OCI-LY1 (cell line): ENCODE results near the gene SBSN.

ENCODE experiments used
- H2AFZ ChIP-seq: fragments of 200-600 bp; sonication (generic), shearing (Covaris generic); 2 replicates; pipeline ENCODE4 v1.6.0; 2014; ENCODE audit warnings: antibody characterized with exemption, mild to moderate bottlenecking, low read length
- H3F3A ChIP-seq: fragments of 200-600 bp; sonication (generic), shearing (Covaris generic); 2 replicates; pipeline ENCODE4 v1.6.0; 2014; ENCODE audit warnings: mild to moderate bottlenecking, antibody characterized with exemption, low read length, moderate library complexity; ENCODE audit not compliant: insufficient read depth
- H3K27ac ChIP-seq: fragments of 200-600 bp; sonication (generic); 2 replicates; pipeline ENCODE4 v1.5.1; 2014; ENCODE audit warnings: low read length, mixed run types, mild to moderate bottlenecking, low read depth; ENCODE audit not compliant: poor library complexity, severe bottlenecking
- H3K27me3 ChIP-seq: fragments of 200-600 bp; sonication (generic); 2 replicates; pipeline ENCODE4 v1.6.0; 2014; ENCODE audit warnings: antibody characterized with exemption, mild to moderate bottlenecking, low read length, moderate library complexity; ENCODE audit not compliant: insufficient read depth
- H3K36me3 ChIP-seq: fragments of 200-600 bp; sonication (generic); 2 replicates; pipeline ENCODE4 v1.6.1; 2014; ENCODE audit warnings: mild to moderate bottlenecking, antibody characterized with exemption, low read length, moderate library complexity, mixed read lengths; ENCODE audit not compliant: insufficient read depth
- H3K4me1 ChIP-seq: fragments of 200-600 bp; sonication (generic); 2 replicates; pipeline ENCODE4 v1.5.1; 2014; ENCODE audit warnings: mild to moderate bottlenecking, low read length, moderate library complexity; ENCODE audit not compliant: insufficient read depth, severe bottlenecking
- H3K4me2 ChIP-seq: fragments of 200-600 bp; sonication (generic), shearing (Covaris generic); 2 replicates; pipeline ENCODE4 v1.6.1; 2014; ENCODE audit warnings: low read length
- H3K4me3 ChIP-seq: fragments of 200-600 bp; sonication (generic); 2 replicates; pipeline ENCODE4 v1.5.1; 2014; ENCODE audit warnings: low read length, low read depth, mild to moderate bottlenecking, mixed read lengths; ENCODE audit not compliant: poor library complexity, severe bottlenecking
- H3K79me2 ChIP-seq: fragments of 200-600 bp; shearing (Covaris generic); 2 replicates; pipeline ENCODE4 v1.6.1; 2016; ENCODE audit warnings: mixed run types, low read length, mixed read lengths; ENCODE audit not compliant: insufficient read depth
- H3K9ac ChIP-seq: fragments of 200-600 bp; sonication (generic), shearing (Covaris generic); 2 replicates; pipeline ENCODE4 v1.6.1; 2014; ENCODE audit warnings: mild to moderate bottlenecking, low read length, mixed read lengths
- H3K9me2 ChIP-seq: fragments of 200-600 bp; sonication (generic), shearing (Covaris generic); 2 replicates; pipeline ENCODE4 v1.6.1; 2014; ENCODE audit warnings: low read depth, mild to moderate bottlenecking, low read length, mixed read lengths
- H3K9me3 ChIP-seq: fragments of 200-600 bp; shearing (Covaris generic); 2 replicates; pipeline ENCODE4 v1.6.1; 2014; ENCODE audit warnings: low read length, mixed read lengths
- H4K20me1 ChIP-seq: fragments of 200-600 bp; sonication (generic), shearing (Covaris generic); 2 replicates; pipeline ENCODE4 v1.6.0; 2016; ENCODE audit warnings: mild to moderate bottlenecking, low read length; ENCODE audit not compliant: insufficient read depth
- EZH2 ChIP-seq: fragments of 200-600 bp; sonication (generic), shearing (Covaris generic); IDR thresholded peaks from 2 replicates; pipeline ENCODE4 v1.8.0; 2017; ENCODE audit warnings: borderline replicate concordance, mixed run types, mild to moderate bottlenecking, antibody characterized with exemption, low read length, moderate library complexity, mixed read lengths
- TF ChIP-seq, protein P1 (sequence below): fragments of 200-600 bp; sonication (generic), shearing (Covaris generic); IDR thresholded peaks from 2 replicates; pipeline ENCODE4 v1.5.1; 2017; ENCODE audit warnings: mild to moderate bottlenecking, antibody characterized with exemption, low read length, moderate library complexity, mixed read lengths

SBSN gene

DNA sequence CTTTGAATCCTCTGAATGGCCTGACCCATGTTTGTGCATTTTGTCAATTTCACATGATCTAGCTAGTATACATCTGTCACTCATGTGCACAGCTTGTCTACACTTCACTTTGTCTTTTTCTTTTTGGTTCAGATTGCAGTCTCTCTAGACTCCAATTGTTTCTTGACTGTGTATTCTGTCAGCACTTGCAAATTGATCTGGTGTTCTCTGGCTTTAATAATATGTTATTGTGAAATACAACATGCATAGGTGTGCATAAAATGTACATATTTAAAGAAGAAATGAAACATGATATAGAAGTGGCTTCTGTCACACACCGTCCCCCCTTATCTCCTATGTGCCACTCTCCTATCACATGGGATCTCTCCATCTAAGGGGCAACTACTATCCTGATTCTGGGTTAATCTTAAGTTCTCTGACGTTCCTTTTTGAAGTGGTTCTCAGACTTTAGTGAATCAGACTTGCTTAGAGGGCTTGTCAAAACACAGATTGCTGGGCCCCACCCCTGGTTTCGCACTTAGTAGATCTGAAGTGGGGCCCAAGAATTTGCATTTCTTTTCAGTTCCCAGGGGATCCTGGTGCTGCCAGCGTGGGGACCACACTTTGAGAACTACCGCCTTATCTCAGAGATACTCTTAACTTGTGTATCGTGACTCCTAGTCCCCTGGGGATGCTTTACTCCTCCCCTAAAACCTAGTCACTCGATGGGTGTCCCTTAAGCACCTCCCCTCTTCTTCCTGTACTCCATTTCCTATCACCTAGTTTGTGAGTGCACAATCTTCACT is 43.7 kb downstream of the SBSN start:
- Histone ChIP-seq H3K9me2 (no peaks in the 10 kb centered on the region), H3K27ac (no peak overlapping the region), H3K9ac (no peak overlapping the region), H3K4me1 (peaks cover 8% of the 10 kb centered on the region), H3K4me2 (no peak overlapping the region), H3F3A (no peaks in the 10 kb centered on the region), H3K9me3 (no peaks in the 10 kb centered on the region), H3K4me3 (no peak overlapping the region), H3K27me3 (no peaks in the 10 kb centered on the region; the same call in 1 of the 2 replicates), H3K36me3 (no peaks in the 10 kb centered on the region), H2AFZ (no peak overlapping the region), H4K20me1 (no peaks in the 10 kb centered on the region), H3K79me2 (no peaks in the 10 kb centered on the region)
- TF ChIP-seq, protein P1, sequence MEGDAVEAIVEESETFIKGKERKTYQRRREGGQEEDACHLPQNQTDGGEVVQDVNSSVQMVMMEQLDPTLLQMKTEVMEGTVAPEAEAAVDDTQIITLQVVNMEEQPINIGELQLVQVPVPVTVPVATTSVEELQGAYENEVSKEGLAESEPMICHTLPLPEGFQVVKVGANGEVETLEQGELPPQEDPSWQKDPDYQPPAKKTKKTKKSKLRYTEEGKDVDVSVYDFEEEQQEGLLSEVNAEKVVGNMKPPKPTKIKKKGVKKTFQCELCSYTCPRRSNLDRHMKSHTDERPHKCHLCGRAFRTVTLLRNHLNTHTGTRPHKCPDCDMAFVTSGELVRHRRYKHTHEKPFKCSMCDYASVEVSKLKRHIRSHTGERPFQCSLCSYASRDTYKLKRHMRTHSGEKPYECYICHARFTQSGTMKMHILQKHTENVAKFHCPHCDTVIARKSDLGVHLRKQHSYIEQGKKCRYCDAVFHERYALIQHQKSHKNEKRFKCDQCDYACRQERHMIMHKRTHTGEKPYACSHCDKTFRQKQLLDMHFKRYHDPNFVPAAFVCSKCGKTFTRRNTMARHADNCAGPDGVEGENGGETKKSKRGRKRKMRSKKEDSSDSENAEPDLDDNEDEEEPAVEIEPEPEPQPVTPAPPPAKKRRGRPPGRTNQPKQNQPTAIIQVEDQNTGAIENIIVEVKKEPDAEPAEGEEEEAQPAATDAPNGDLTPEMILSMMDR: no peak
- TF ChIP-seq EZH2: no peak

DNA sequence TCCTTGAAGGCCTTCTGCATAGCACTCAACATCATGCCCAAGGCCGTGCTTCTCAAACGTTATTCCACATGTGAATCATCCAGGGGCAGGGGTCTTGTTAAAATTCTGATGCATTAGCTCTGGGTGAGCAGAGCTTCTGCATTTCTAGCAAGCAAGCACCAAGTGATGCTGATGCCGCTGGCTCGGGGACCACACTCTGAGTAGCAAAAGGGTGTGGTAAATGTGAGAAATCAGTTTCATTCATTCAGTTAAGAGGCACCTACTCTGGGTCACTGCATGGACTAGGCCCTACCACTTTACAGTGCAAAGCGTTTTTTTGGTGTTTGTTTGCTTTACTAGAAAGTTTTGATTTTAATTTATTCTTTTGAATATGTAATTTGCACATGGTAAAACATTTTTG is 45.0 kb downstream of the SBSN start:
- H3K79me2 ChIP-seq: no peaks in the 10 kb centered on the region
- H3F3A ChIP-seq: no peaks in the 10 kb centered on the region
- H3K9me2 ChIP-seq: no peaks in the 10 kb centered on the region
- no peaks in the 10 kb centered on the region for H4K20me1 ChIP-seq
- H3K27ac ChIP-seq: no peak overlapping the region
- H3K9ac ChIP-seq: no peak overlapping the region
- no peaks in the 10 kb centered on the region for H3K27me3 ChIP-seq
- no peak overlapping the region for H2AFZ ChIP-seq
- H3K36me3 ChIP-seq: no peaks in the 10 kb centered on the region
- no peak overlapping the region for H3K4me2 ChIP-seq
- TF ChIP-seq EZH2: no peak
- TF ChIP-seq, protein P1: no peak
- peaks cover 8% of the 10 kb centered on the region for H3K4me1 ChIP-seq
- no peaks in the 10 kb centered on the region for H3K9me3 ChIP-seq
- no peak overlapping the region for H3K4me3 ChIP-seq

DNA sequence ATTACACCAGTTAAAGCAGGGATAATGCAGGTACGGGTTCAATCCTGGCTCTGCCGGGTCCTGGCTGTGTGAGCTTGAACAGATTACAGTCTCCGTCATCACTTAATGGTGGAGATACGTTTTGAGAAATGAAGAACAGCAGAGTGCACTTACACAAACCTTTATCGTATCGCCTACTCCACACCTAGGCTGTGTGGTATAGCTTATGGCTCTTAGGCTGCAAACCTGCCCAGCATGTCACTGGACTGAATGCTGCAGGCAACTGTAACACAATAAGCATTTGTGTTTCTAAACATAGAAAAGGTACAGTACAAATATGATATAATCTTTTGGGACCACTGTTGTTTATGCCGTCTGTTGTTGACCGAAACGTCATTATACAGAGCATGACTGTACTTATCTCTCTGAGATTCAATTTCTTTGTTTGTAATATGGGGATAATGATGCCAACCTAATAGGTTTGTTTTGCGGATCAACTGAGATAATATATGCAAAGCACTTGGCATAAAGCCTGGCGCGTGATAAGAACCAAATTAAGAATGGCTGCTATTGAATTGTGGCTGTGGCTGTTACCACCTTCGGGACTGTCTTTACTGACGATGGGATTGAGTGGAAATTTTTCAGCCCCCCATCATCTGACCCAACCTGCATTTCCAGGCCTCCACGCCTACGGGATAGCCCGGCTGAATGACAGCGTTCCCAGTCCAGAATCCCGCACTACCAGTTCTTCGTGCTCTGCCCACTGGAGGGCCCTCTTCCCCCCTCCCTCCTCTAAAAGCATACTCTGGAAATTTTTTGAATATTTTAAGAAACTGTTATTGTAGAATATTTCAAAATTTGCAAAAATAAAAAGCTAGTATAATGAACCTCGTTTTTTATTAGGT is 49.1 kb downstream of the SBSN start:
- no peak overlapping the region for H2AFZ ChIP-seq
- no peaks in the 10 kb centered on the region for H3K4me1 ChIP-seq
- H4K20me1 ChIP-seq: no peaks in the 10 kb centered on the region
- no peaks in the 10 kb centered on the region for H3K9me3 ChIP-seq
- H3K27ac ChIP-seq: no peak overlapping the region
- H3K9ac ChIP-seq: no peak overlapping the region
- H3K4me3 ChIP-seq: no peak overlapping the region
- H3K9me2 ChIP-seq: no peaks in the 10 kb centered on the region
- H3F3A ChIP-seq: no peaks in the 10 kb centered on the region
- no peak overlapping the region for H3K4me2 ChIP-seq
- TF ChIP-seq, protein P1: no peak
- no peak for TF ChIP-seq EZH2
- H3K79me2 ChIP-seq: no peaks in the 10 kb centered on the region
- peaks cover 3% of the 10 kb centered on the region for H3K27me3 ChIP-seq
- H3K36me3 ChIP-seq: no peaks in the 10 kb centered on the region
